ENCODE measurements around the gene CHM.

The CHM gene

GRCh38 chrX:85905851-85906250, 141.5 kb downstream of the CHM start:
- no peaks in the 10 kb centered on the region for H3K27me3 ChIP-seq (ENCODE audit: control insufficient read depth, low read length)
- no peak overlapping the region for H3K4me2 ChIP-seq (ENCODE audit: low read length)
- no peaks in the 10 kb centered on the region for H3F3A ChIP-seq (ENCODE audit: control insufficient read depth, insufficient read depth)
- H3K4me1 ChIP-seq (ENCODE audit: control insufficient read depth, low read length) = peaks cover 5% of the 10 kb centered on the region
- H4K20me1 ChIP-seq (ENCODE audit: control insufficient read depth, insufficient read depth, low read depth, low read length) = no peaks in the 10 kb centered on the region
- H3K4me3 ChIP-seq (ENCODE audit: low read length) = no peak overlapping the region
- H3K9me2 ChIP-seq (replicated peaks; ENCODE audit: control insufficient read depth, low read length) = no peaks in the 10 kb centered on the region
- no peaks in the 10 kb centered on the region for H3K79me2 ChIP-seq (ENCODE audit: control insufficient read depth, low read length)
- H3K36me3 ChIP-seq (ENCODE audit: control insufficient read depth, low read length) = no peaks in the 10 kb centered on the region; the same call in 1 of the 2 replicates
- TF ChIP-seq CTCF (IDR thresholded peaks at IDR 0.05; ENCODE audit: low read depth, low read length, poor library complexity, severe bottlenecking) (no peak), EZH2phosphoT487 (IDR thresholded peaks at IDR 0.05; ENCODE audit: borderline replicate concordance, low read length) (no peak)
- H3K9me3 ChIP-seq (ENCODE audit: control insufficient read depth, insufficient read depth, low read length) = no peaks in the 10 kb centered on the region
- no peak overlapping the region for H3K27ac ChIP-seq (ENCODE audit: low read depth, low read length)

- Histone ChIP-seq H3K4me2 (ENCODE audit: low read length) (no peak overlapping the region), H3K4me3 (ENCODE audit: low read length) (no peak overlapping the region), H3K27ac (ENCODE audit: low read depth, low read length) (no peak overlapping the region), H3K4me1 (ENCODE audit: control insufficient read depth, low read length) (peaks cover 5% of the 10 kb centered on the region), H3K36me3 (ENCODE audit: control insufficient read depth, low read length) (no peaks in the 10 kb centered on the region), H3F3A (ENCODE audit: control insufficient read depth, insufficient read depth) (no peaks in the 10 kb centered on the region), H3K9me3 (ENCODE audit: control insufficient read depth, insufficient read depth, low read length) (no peaks in the 10 kb centered on the region), H3K9me2 (replicated peaks; ENCODE audit: control insufficient read depth, low read length) (no peaks in the 10 kb centered on the region), H3K27me3 (ENCODE audit: control insufficient read depth, low read length) (no peaks in the 10 kb centered on the region), H3K79me2 (ENCODE audit: control insufficient read depth, low read length) (no peaks in the 10 kb centered on the region), H4K20me1 (ENCODE audit: control insufficient read depth, insufficient read depth, low read depth, low read length) (no peaks in the 10 kb centered on the region)
- TF ChIP-seq EZH2phosphoT487 (IDR thresholded peaks at IDR 0.05; ENCODE audit: borderline replicate concordance, low read length) = no peak
- TF ChIP-seq CTCF (IDR thresholded peaks at IDR 0.05; ENCODE audit: low read depth, low read length, poor library complexity, severe bottlenecking) = no peak
These were observed 143.5 kb downstream of the CHM start for GRCh38 chrX:85903692-85904471.

GRCh38 chrX:85897362-85898126, 149.8 kb downstream of the CHM start:
- H3K27ac ChIP-seq (ENCODE audit: low read depth, low read length) = no peak overlapping the region
- no peaks in the 10 kb centered on the region for H3K79me2 ChIP-seq (ENCODE audit: control insufficient read depth, low read length)
- no peaks in the 10 kb centered on the region for H3K9me3 ChIP-seq (ENCODE audit: control insufficient read depth, insufficient read depth, low read length)
- H3K36me3 ChIP-seq (ENCODE audit: control insufficient read depth, low read length) = no peaks in the 10 kb centered on the region
- no peak overlapping the region for H3K4me3 ChIP-seq (ENCODE audit: low read length)
- no peaks in the 10 kb centered on the region for H4K20me1 ChIP-seq (ENCODE audit: control insufficient read depth, insufficient read depth, low read depth, low read length)
- no peaks in the 10 kb centered on the region for H3K27me3 ChIP-seq (ENCODE audit: control insufficient read depth, low read length)
- H3K9me2 ChIP-seq (replicated peaks; ENCODE audit: control insufficient read depth, low read length) = no peaks in the 10 kb centered on the region
- H3K4me1 ChIP-seq (ENCODE audit: control insufficient read depth, low read length) = no peaks in the 10 kb centered on the region
- H3F3A ChIP-seq (ENCODE audit: control insufficient read depth, insufficient read depth) = no peaks in the 10 kb centered on the region
- H3K4me2 ChIP-seq (ENCODE audit: low read length) = no peak overlapping the region
- no peak for TF ChIP-seq CTCF (IDR thresholded peaks at IDR 0.05; ENCODE audit: low read depth, low read length, poor library complexity, severe bottlenecking)
- no peak for TF ChIP-seq EZH2phosphoT487 (IDR thresholded peaks at IDR 0.05; ENCODE audit: borderline replicate concordance, low read length)
